Testis (tissue), 3 donors: ENCODE measurements around the gene PPTC7. TPM values are rescaled to one million over a fixed set of nuclear protein-coding genes. Genes with fewer than 3 reads are reported as not detected.

ENCODE experiments used
- DNase-seq: peaks from one replicate; pipeline ENCODE4 v3.0.0-alpha.2; 2019
- H3K27ac ChIP-seq, 2 donors: fragments of 200-600 bp; sonication (generic); one replicate each; pipeline ENCODE4 v1.5.1; 2019
- H3K27me3 ChIP-seq: fragments of 200-600 bp; sonication (generic); one replicate; pipeline ENCODE4 v1.5.1; 2019
- H3K36me3 ChIP-seq: fragments of 200-600 bp; sonication (generic); one replicate; pipeline ENCODE4 v1.5.1; 2017; ENCODE audit warnings: low read depth; ENCODE audit errors: missing control alignments
- H3K4me1 ChIP-seq: fragments of 200-600 bp; sonication (generic); one replicate; pipeline ENCODE4 v1.5.1; 2019
- H3K4me3 ChIP-seq, 2 donors: fragments of 200-600 bp; sonication (generic); one replicate each; pipeline ENCODE4 v1.5.1; 2017 to 2019
- H3K9me3 ChIP-seq: fragments of 200-600 bp; sonication (generic); one replicate; pipeline ENCODE4 v1.5.1; 2017
- POLR2A ChIP-seq: fragments of 450-650 bp; IDR thresholded peaks from one replicate; pipeline ENCODE4 v1.6.1; 2017; ENCODE audit warnings: antibody characterized with exemption, mild to moderate bottlenecking, moderate library complexity
- WGBS, 2 donors: methylation state at CpG; one replicate each; pipeline ENCODE4 v1.1.5; 2018; 5-methylcytosine and 5-hydroxymethylcytosine counted together
- intact Hi-C: fragments of 100-400 bp; cut with DNase I; formaldehyde crosslinking; loops from one replicate; pipeline ENCODE4 v1.15.1; 2023; ENCODE audit warnings: low total_unique reads
- polyA plus RNA-seq: library from polyadenylated mRNA; stranded (reverse); fragments of 350-450 nt; fragmentation: Illumina TruSeq; extraction: RNeasy Lipid Tissue Mini Kit (QIAGEN cat#74804); gene quantifications from one replicate; pipeline ENCODE4 v1.2.3, GENCODE V29; 2014; ENCODE audit warnings: low read depth, low replicate concordance; ENCODE audit not compliant: insufficient read depth
- total RNA-seq, 2 donors: library from RNA; depleted of rRNA; stranded (reverse); fragments of >200 nt; gene quantifications; one replicate each; pipeline ENCODE4 v1.2.3, GENCODE V29; 2016
- TF ChIP-seq, protein P1 (sequence below), 3 experiments: fragments of 450-650 bp in 2 of 3; fragments of 200-600 bp in 1 of 3; sonication (generic) in 1 of 3; IDR thresholded peaks; one replicate each; pipeline ENCODE4 v1.5.1; 2016 to 2019; ENCODE audit warnings: antibody characterized with exemption in 3 of 3, mild to moderate bottlenecking in 2 of 3, moderate library complexity in 1 of 3

The PPTC7 gene
- total and polyA plus RNA-seq, 3 donors from 2014 or later, result 23.7 to 30.8 (median 29.0) TPM

DNA sequence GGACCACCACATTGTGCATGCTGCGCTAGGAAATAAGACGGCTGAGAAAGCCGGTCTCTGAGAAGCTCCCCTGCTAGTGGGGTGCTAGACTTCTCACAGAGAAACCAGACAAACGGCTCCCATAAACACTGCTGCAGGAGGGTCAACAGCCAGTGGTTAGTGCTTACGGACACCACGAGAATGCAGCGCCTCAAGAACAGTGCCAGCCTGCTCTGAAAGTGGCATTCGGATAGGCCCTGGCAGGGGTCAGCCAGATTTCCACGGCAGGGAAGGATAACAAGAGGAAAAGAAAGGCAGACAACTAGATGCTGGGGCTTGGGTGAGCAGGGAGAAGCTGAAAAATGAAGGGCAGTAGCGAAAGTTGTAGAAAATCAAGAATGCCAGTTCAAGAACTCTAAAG lies 26.4 kb downstream of the PPTC7 start:
- H3K27ac ChIP-seq, result no peak overlapping the region
- no peak for DNase-seq
- WGBS, 2 donors, result 84 to 86% methylated on average over 10 of the region's 10 CpGs
- intact Hi-C loops, result no loop called here
- peaks cover 5% of the 10 kb centered on the region for H3K4me1 ChIP-seq
- no peaks in the 10 kb centered on the region for H3K27me3 ChIP-seq
- H3K36me3 ChIP-seq, result no peaks in the 10 kb centered on the region
- H3K4me3 ChIP-seq, result no peak overlapping the region
- TF ChIP-seq, protein P1, sequence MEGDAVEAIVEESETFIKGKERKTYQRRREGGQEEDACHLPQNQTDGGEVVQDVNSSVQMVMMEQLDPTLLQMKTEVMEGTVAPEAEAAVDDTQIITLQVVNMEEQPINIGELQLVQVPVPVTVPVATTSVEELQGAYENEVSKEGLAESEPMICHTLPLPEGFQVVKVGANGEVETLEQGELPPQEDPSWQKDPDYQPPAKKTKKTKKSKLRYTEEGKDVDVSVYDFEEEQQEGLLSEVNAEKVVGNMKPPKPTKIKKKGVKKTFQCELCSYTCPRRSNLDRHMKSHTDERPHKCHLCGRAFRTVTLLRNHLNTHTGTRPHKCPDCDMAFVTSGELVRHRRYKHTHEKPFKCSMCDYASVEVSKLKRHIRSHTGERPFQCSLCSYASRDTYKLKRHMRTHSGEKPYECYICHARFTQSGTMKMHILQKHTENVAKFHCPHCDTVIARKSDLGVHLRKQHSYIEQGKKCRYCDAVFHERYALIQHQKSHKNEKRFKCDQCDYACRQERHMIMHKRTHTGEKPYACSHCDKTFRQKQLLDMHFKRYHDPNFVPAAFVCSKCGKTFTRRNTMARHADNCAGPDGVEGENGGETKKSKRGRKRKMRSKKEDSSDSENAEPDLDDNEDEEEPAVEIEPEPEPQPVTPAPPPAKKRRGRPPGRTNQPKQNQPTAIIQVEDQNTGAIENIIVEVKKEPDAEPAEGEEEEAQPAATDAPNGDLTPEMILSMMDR (IDR thresholded peaks at IDR 0.05), result no peak
- TF ChIP-seq POLR2A, result no peak
- H3K9me3 ChIP-seq, result no peaks in the 10 kb centered on the region

DNA sequence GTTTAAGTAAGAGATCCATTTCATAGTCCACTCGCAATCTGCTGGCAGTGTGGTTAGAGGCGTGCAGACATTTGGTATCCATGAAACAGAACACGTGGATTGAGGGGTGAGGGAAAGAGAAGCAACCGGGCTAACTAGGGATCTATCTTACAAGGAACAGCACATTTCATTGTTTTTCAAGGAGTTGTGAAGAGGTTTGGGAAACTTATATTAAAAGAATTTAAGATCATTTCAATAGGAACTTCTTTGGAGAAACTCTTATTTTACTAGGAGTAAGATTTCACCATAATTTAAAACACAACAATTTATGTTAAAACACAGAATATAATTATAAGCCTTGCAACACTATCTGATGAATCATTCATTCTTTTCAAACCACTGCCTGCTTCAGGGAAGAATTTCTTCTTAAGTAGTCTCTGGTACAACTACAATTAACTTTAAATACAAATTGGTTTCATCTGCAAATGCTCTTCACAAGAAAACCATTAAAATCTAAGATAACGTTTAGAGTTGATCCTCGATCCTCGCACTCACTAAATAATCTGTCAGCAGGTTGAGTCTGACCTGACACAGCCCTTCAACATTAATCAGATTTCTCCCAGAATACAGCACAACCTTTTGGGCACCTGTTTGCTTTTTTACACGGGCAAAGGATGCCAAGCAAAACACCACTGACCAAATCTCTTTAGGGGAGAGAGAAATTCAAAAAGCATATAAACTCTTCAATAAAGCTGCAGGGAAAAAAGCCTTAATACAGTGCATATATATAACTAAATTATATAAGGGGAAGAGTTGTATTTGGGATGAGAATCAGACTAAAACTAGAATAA lies 27.3 kb downstream of the PPTC7 start:
- H3K9me3 ChIP-seq, result no peaks in the 10 kb centered on the region
- WGBS, 2 donors, result 58 to 59% methylated on average over 8 of the region's 8 CpGs
- DNase-seq, result no peak
- H3K27me3 ChIP-seq, result no peaks in the 10 kb centered on the region
- no peak overlapping the region for H3K4me3 ChIP-seq
- H3K4me1 ChIP-seq, result peaks cover 5% of the 10 kb centered on the region
- TF ChIP-seq, protein P1 (IDR thresholded peaks at IDR 0.05), result no peak
- no peak for TF ChIP-seq POLR2A
- no peaks in the 10 kb centered on the region for H3K36me3 ChIP-seq
- no peak overlapping the region for H3K27ac ChIP-seq
- intact Hi-C loops, result no loop called here

DNA sequence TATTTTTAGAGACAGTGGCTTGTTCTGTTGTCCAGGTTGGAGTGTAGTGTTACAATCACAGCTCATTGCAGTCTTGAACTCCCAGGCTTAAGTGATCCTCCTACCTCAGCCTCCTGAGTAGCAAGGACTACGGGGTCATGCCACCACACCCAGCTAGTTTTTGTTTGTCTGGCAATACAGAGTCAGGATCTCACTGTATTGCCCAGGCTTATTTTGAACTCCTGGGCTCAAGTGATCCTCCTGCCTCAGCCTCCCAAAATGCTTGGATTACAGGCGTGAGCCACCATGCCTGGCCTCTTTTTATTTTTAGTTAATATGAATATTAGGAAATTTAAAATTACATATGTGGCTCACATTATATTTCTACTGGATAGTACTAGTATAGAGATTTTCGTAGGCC lies 28.9 kb downstream of the PPTC7 start:
- Histone ChIP-seq H3K27me3 (no peaks in the 10 kb centered on the region), H3K9me3 (no peaks in the 10 kb centered on the region), H3K27ac (no peak overlapping the region), H3K4me1 (peaks cover 5% of the 10 kb centered on the region), H3K4me3 (no peak overlapping the region), H3K36me3 (no peaks in the 10 kb centered on the region)
- 94 to 96% methylated on average over 3 of the region's 3 CpGs for WGBS, 2 donors
- DNase-seq, result no peak
- TF ChIP-seq POLR2A, result no peak
- TF ChIP-seq, protein P1 (IDR thresholded peaks at IDR 0.05), result no peak
- intact Hi-C loops, result no loop called here

DNA sequence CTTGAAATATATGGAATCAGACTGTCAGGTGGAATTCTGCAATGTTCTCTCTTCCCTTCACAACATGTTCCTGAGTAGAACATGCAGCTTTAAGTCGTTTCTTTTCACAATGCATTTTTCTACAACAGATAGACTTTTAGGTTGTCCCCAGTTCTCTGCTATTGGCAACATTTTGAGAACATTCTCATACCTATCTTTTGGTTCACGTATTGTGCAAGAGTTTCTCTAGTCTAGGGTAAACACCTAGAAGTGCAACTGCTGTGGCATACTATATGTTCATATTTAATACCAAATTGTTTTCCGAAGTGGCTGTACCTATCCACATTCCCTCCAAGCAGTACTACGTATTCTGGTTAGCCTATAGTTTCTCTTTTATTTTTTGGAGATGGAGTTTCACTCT lies 32.1 kb downstream of the PPTC7 start:
- H3K27me3 ChIP-seq, result no peaks in the 10 kb centered on the region
- H3K36me3 ChIP-seq, result no peaks in the 10 kb centered on the region
- peaks cover 10% of the 10 kb centered on the region for H3K4me1 ChIP-seq
- no peak for DNase-seq
- intact Hi-C loops, result no loop called here
- TF ChIP-seq POLR2A, result no peak
- TF ChIP-seq, protein P1 (IDR thresholded peaks at IDR 0.05), result no peak
- no peak overlapping the region for H3K27ac ChIP-seq
- H3K9me3 ChIP-seq, result no peaks in the 10 kb centered on the region
- 74 to 81% methylated on average over 4 of the region's 4 CpGs for WGBS, 2 donors
- no peak overlapping the region for H3K4me3 ChIP-seq

DNA sequence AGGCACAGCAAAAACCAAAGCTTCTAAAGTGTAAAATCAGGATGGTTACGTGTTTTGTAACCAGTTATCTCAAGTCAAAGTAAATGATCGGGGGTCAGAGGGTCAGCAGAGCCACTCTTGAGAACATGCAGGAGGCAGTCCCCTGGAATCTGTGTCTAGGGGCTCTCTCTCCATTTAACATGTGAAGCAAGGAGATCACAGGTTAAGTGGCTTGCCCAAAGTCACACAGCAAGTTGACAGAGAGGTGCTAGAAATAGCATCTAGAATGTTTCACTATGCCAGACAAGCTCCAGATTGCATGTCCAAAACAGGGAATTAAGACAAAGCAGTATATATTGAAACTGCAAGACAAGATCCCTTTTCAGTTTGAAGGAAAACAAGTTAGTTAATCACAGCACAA lies 33.4 kb downstream of the PPTC7 start:
- no peaks in the 10 kb centered on the region for H3K36me3 ChIP-seq
- no peak for TF ChIP-seq POLR2A
- TF ChIP-seq, protein P1 (IDR thresholded peaks at IDR 0.05), result no peak
- WGBS, 2 donors, result 64 to 78% methylated on average over 2 of the region's 2 CpGs
- H3K27me3 ChIP-seq, result no peaks in the 10 kb centered on the region
- no peak for DNase-seq
- H3K4me3 ChIP-seq, result no peak overlapping the region
- no peak overlapping the region for H3K27ac ChIP-seq
- peaks cover 8% of the 10 kb centered on the region for H3K4me1 ChIP-seq
- no peaks in the 10 kb centered on the region for H3K9me3 ChIP-seq
- intact Hi-C loops, result no loop called here
